Measurements from ENCODE around the gene TSPAN32. TPM values are rescaled to one million over a fixed set of nuclear protein-coding genes. Genes with fewer than 3 reads are reported as not detected.

Gene TSPAN32
- total and polyA plus RNA-seq, 2 donors (not counting 3 experiments of a cell fraction or from before 2014, with no cell fraction given): not detected

- H2AFZ ChIP-seq (ENCODE audit: low read depth, low read length): no peak overlapping the region
- no peaks in the 10 kb centered on the region for H3K79me2 ChIP-seq (ENCODE audit: control insufficient read depth, insufficient read depth, low read length)
- TF ChIP-seq GATA2 (IDR thresholded peaks at IDR 0.05; ENCODE audit: insufficient read depth, insufficient read length, low read depth, low read length) (no peak), CTCF (IDR thresholded peaks at IDR 0.05; ENCODE audit: extremely low read depth in 1 of 2, insufficient read depth in 1 of 2, low read depth in 1 of 2, low read length in 2 of 2) (no peak), MAX (IDR thresholded peaks at IDR 0.05; ENCODE audit: insufficient read depth, insufficient read length) (no peak)
- H3K36me3 ChIP-seq (ENCODE audit: control insufficient read depth in 2 of 2, extremely low read depth in 1 of 2, insufficient read depth in 2 of 2, low read length in 2 of 2): no peaks in the 10 kb centered on the region
- POLR2A ChIA-PET: no interaction called here
- H3K9me3 ChIP-seq (replicated peaks; ENCODE audit: control insufficient read depth, insufficient read depth, low read length): no peaks in the 10 kb centered on the region
- H4K20me1 ChIP-seq (replicated peaks; ENCODE audit: control insufficient read depth, extremely low read depth, insufficient read depth, low read length): no peaks in the 10 kb centered on the region
- H3K4me2 ChIP-seq (ENCODE audit: insufficient read depth, low read length): no peak overlapping the region
- dilution Hi-C loops (cut with MboI; ENCODE audit: extremely low pct_ligation_motif_present, low sequenced_read_pairs): no loop called here
- intact Hi-C loops (cut with micrococcal nuclease): no loop called here
- H3K9ac ChIP-seq (replicated peaks; ENCODE audit: extremely low read depth, insufficient read depth, low read length): no peak overlapping the region
- H3K4me1 ChIP-seq (ENCODE audit: control insufficient read depth, extremely low read depth, insufficient read depth, low read length): no peaks in the 10 kb centered on the region
- H3K27ac ChIP-seq (ENCODE audit: insufficient read depth, low read depth, low read length): no peak overlapping the region
- FAIRE-seq (no peak), DNase-seq (ENCODE audit: low read depth, low spot score) (no peak)
- peaks cover 15 to 16% of the 10 kb centered on the region in 2 experiments for H3K27me3 ChIP-seq (ENCODE audit: control insufficient read depth in 2 of 2, insufficient read depth in 2 of 2, low read length in 2 of 2)
- no peaks in the 10 kb centered on the region for H3K9me1 ChIP-seq (replicated peaks; ENCODE audit: control insufficient read depth, extremely low read depth, insufficient read depth, low read length)
- no TSS peak for BruUV-seq (replicated peaks)
- CTCF ChIA-PET: interaction anchor here (1.5 kb wide), 1 partner anchor 49 kb away, joined by 4 read pairs; no protein-coding TSS in a partner anchor
- H3K4me3 ChIP-seq (replicated peaks in 1 of 3; ENCODE audit: insufficient read depth in 1 of 3, low read depth in 1 of 3, low read length in 3 of 3): no peak overlapping the region
These were observed 24.8 kb upstream of the TSPAN32 start for GRCh38 chr11:2277008-2277346.

- intact Hi-C loops (cut with micrococcal nuclease): no loop called here
- H3K27ac ChIP-seq (ENCODE audit: insufficient read depth, low read depth, low read length): no peak overlapping the region
- BruUV-seq (replicated peaks): no TSS peak
- TF ChIP-seq MYC (IDR thresholded peaks at IDR 0.05; ENCODE audit: low read depth, low read length) (no peak), EZH2 (IDR thresholded peaks at IDR 0.05; ENCODE audit: borderline replicate concordance, low read depth, low read length, severe bottlenecking) (no peak), POLR2A (IDR thresholded peaks at IDR 0.05; ENCODE audit: low read depth, low read length) (no peak), JUN (IDR thresholded peaks at IDR 0.05; ENCODE audit: borderline replicate concordance, insufficient read depth, insufficient read length, low read depth) (no peak), FOS (IDR thresholded peaks at IDR 0.05; ENCODE audit: borderline replicate concordance, insufficient read depth, low read length) (no peak), CTCF (IDR thresholded peaks at IDR 0.05; ENCODE audit: extremely low read depth in 1 of 2, insufficient read depth in 1 of 2, low read depth in 1 of 2, low read length in 2 of 2) (no peak), MAX (IDR thresholded peaks at IDR 0.05; ENCODE audit: insufficient read depth, insufficient read length) (no peak), GATA2 (IDR thresholded peaks at IDR 0.05; ENCODE audit: insufficient read depth, insufficient read length, low read depth, low read length) (no peak), POLR2AphosphoS5 (IDR thresholded peaks at IDR 0.05; ENCODE audit: insufficient read depth, low read depth, low read length) (no peak)
- H4K20me1 ChIP-seq (replicated peaks; ENCODE audit: control insufficient read depth, extremely low read depth, insufficient read depth, low read length): no peaks in the 10 kb centered on the region
- no peaks in the 10 kb centered on the region for H3K9me3 ChIP-seq (replicated peaks; ENCODE audit: control insufficient read depth, insufficient read depth, low read length)
- H3K27me3 ChIP-seq (ENCODE audit: control insufficient read depth in 2 of 2, insufficient read depth in 2 of 2, low read length in 2 of 2): peaks cover 11 to 21% of the 10 kb centered on the region in 2 experiments
- H3K36me3 ChIP-seq (ENCODE audit: control insufficient read depth in 2 of 2, extremely low read depth in 1 of 2, insufficient read depth in 2 of 2, low read length in 2 of 2): no peaks in the 10 kb centered on the region
- ChIA-PET CTCF (interaction anchor here (1.0 kb wide), 1 partner anchor 142 kb away, joined by 3 read pairs; no protein-coding TSS in a partner anchor), POLR2A (no interaction called here)
- no peaks in the 10 kb centered on the region for H3K79me2 ChIP-seq (ENCODE audit: control insufficient read depth, insufficient read depth, low read length)
- dilution Hi-C loops (cut with MboI; ENCODE audit: extremely low pct_ligation_motif_present, low sequenced_read_pairs): no loop called here
- H3K9ac ChIP-seq (replicated peaks; ENCODE audit: extremely low read depth, insufficient read depth, low read length): no peak overlapping the region
- no peak for DNase-seq (ENCODE audit: low read depth, low spot score)
- H2AFZ ChIP-seq (ENCODE audit: low read depth, low read length): no peak overlapping the region
- H3K4me2 ChIP-seq (ENCODE audit: insufficient read depth, low read length): no peak overlapping the region
- no peaks in the 10 kb centered on the region for H3K9me1 ChIP-seq (replicated peaks; ENCODE audit: control insufficient read depth, extremely low read depth, insufficient read depth, low read length)
- H3K4me1 ChIP-seq (ENCODE audit: control insufficient read depth, extremely low read depth, insufficient read depth, low read length): no peaks in the 10 kb centered on the region
- FAIRE-seq: no peak
- H3K4me3 ChIP-seq (replicated peaks in 1 of 3; ENCODE audit: insufficient read depth in 1 of 3, low read depth in 1 of 3, low read length in 3 of 3): no peak overlapping the region
These were observed 23.8 kb upstream of the TSPAN32 start for GRCh38 chr11:2277933-2278523.

Data from endothelial cell of umbilical vein (primary cell).